Calu3 (cell line): ENCODE data around the gene SGMS2. TPM values are rescaled to one million over a fixed set of nuclear protein-coding genes. Genes with fewer than 3 reads are reported as not detected.

Source experiments
- BruUV-seq: library from RNA; stranded (reverse); fragments of 400-500 nt; replicated peaks from 2 replicates; lab custom pipeline; 2021; lab: Mats Ljungman, UMichigan
- CTCF ChIA-PET: fragments of 300-600 bp; sonication (Branson Sonifier 250); formaldehyde crosslinking; loops from one replicate; lab custom pipeline; 2022; ENCODE audit warnings: antibody characterized with exemption; lab: Charles Lee
- DNase-seq: peaks from one replicate; pipeline ENCODE4 v3.0.0; 2022
- H3K27ac Mint-ChIP-seq: one replicate; pipeline ENCODE4 v1.8.0; 2022; ENCODE audit warnings: mixed read lengths; ENCODE audit not compliant: unreplicated experiment
- H3K27me3 Mint-ChIP-seq: one replicate; pipeline ENCODE4 v1.8.0; 2022; ENCODE audit warnings: mixed read lengths; ENCODE audit not compliant: unreplicated experiment
- H3K36me3 Mint-ChIP-seq: one replicate; pipeline ENCODE4 v1.8.0; 2022; ENCODE audit warnings: mild to moderate bottlenecking, moderate library complexity, mixed read lengths; ENCODE audit not compliant: insufficient read depth, unreplicated experiment
- H3K4me1 Mint-ChIP-seq: one replicate; pipeline ENCODE4 v1.8.0; 2022; ENCODE audit warnings: mild to moderate bottlenecking, low read depth, mixed read lengths; ENCODE audit not compliant: unreplicated experiment
- H3K4me3 Mint-ChIP-seq: one replicate; pipeline ENCODE4 v1.8.0; 2022; ENCODE audit warnings: mild to moderate bottlenecking, low read depth, moderate library complexity, mixed read lengths; ENCODE audit not compliant: unreplicated experiment
- H3K9me3 Mint-ChIP-seq: one replicate; pipeline ENCODE4 v1.8.0; 2022; ENCODE audit warnings: low read depth, mixed read lengths; ENCODE audit not compliant: unreplicated experiment
- CTCF ChIP-seq: fragments of 200-600 bp; IDR thresholded peaks from one replicate; pipeline ENCODE4 v1.8.0; 2022; ENCODE audit warnings: antibody characterized with exemption; ENCODE audit not compliant: unreplicated experiment
- intact Hi-C: fragments of 100-400 bp; cut with micrococcal nuclease; formaldehyde crosslinking; loops from one replicate; pipeline ENCODE4 v1.10.0; 2022; ENCODE audit not compliant: unreplicated experiment
- total RNA-seq: library from RNA; stranded (reverse); gene quantifications from 2 replicates; pipeline ENCODE4 v1.2.3, GENCODE V29; 2022

SGMS2 gene
- total RNA-seq, 1 experiment from 2014 or later, result 67.2 TPM

- CTCF ChIA-PET, result no interaction called here
- intact Hi-C loops, result no loop called here
- Mint-ChIP-seq H3K9me3 (peaks cover 4% of the 10 kb centered on the region), H3K4me1 (peaks cover 18% of the 10 kb centered on the region), H3K4me3 (no peak overlapping the region), H3K27ac (no peak overlapping the region), H3K36me3 (no peaks in the 10 kb centered on the region), H3K27me3 (no peaks in the 10 kb centered on the region)
- no peak for TF ChIP-seq CTCF
- BruUV-seq, result no TSS peak
- DNase-seq, result no peak
These were observed 32.8 kb upstream of the SGMS2 start for GRCh38 chr4:107791902-107792301.

- no peak for DNase-seq
- no TSS peak for BruUV-seq
- Mint-ChIP-seq H3K36me3 (no peaks in the 10 kb centered on the region), H3K9me3 (no peaks in the 10 kb centered on the region), H3K4me3 (no peak overlapping the region), H3K27me3 (no peaks in the 10 kb centered on the region), H3K27ac (no peak overlapping the region), H3K4me1 (peaks cover 18% of the 10 kb centered on the region)
- no peak for TF ChIP-seq CTCF
- CTCF ChIA-PET, result no interaction called here
- intact Hi-C loops, result no loop called here
These were observed 32.0 kb upstream of the SGMS2 start for GRCh38 chr4:107792711-107793110.

GRCh38 chr4:107793996-107794395, 30.7 kb upstream of the SGMS2 start:
- intact Hi-C loops, result no loop called here
- peaks cover 18% of the 10 kb centered on the region for H3K4me1 Mint-ChIP-seq
- CTCF ChIA-PET, result interaction anchor here (0.5 to 0.6 kb wide), 2 partner anchors 177 to 916 kb away, joined by 3 read pairs; no protein-coding TSS in a partner anchor
- DNase-seq, result no peak
- H3K36me3 Mint-ChIP-seq, result no peaks in the 10 kb centered on the region
- H3K27me3 Mint-ChIP-seq, result no peaks in the 10 kb centered on the region
- no TSS peak for BruUV-seq
- no peaks in the 10 kb centered on the region for H3K9me3 Mint-ChIP-seq
- no peak for TF ChIP-seq CTCF
- no peak overlapping the region for H3K27ac Mint-ChIP-seq
- H3K4me3 Mint-ChIP-seq, result no peak overlapping the region

GRCh38 chr4:107799669-107800450, 24.9 kb upstream of the SGMS2 start:
- peak overlapping the region; percentile 70 for H3K27ac Mint-ChIP-seq
- no TSS peak for BruUV-seq
- peaks cover 4% of the 10 kb centered on the region for H3K9me3 Mint-ChIP-seq
- DNase-seq, result no peak
- no peaks in the 10 kb centered on the region for H3K27me3 Mint-ChIP-seq
- H3K4me3 Mint-ChIP-seq, result peak overlapping the region; percentile 19
- CTCF ChIA-PET, result interaction anchor here (1.0 kb wide), 1 partner anchor 33 kb away, joined by 3 read pairs; no protein-coding TSS in a partner anchor
- intact Hi-C loops, result no loop called here
- no peaks in the 10 kb centered on the region for H3K36me3 Mint-ChIP-seq
- no peak for TF ChIP-seq CTCF
- H3K4me1 Mint-ChIP-seq, result peaks cover 22% of the 10 kb centered on the region
